OCI-LY7 (cell line): ENCODE data around the gene GYPC. TPM values are rescaled to one million over a fixed set of nuclear protein-coding genes. Genes with fewer than 3 reads are reported as not detected.

ENCODE experiments used
- small RNA-seq: library from RNA; depleted of rRNA; stranded (forward); fragments of <200 nt; gene quantifications from one replicate; pipeline ENCODE3, GENCODE V24; 2014
- total RNA-seq, 2 experiments: library from RNA; depleted of rRNA in 1 of 2; stranded (reverse); fragments of >200 nt in 1 of 2; shearing (Covaris generic) in 1 of 2; gene quantifications; 2 replicates each; pipeline ENCODE4 v1.2.3, GENCODE V29; 2014 to 2022

The GYPC gene
- total RNA-seq, 2 experiments from 2014 or later, result 96.4 to 154 TPM

Small RNA genes lying within 50 kb of the gene (small RNA-seq; reads per million reads assigned to genes)
- gene RNU6-675P, result not detected

Other genes starting within 250 kb of the GYPC start
- gene TEX51, start 242.7 kb downstream of the GYPC start, total RNA-seq (2014; rRNA removed; shearing (Covaris generic)), result not detected in 2 replicates
- not detected in 2 replicates for gene TEX51, start 242.7 kb downstream of the GYPC start, total RNA-seq (2022)